Measurements from ENCODE around the gene ZSCAN9.

Gene ZSCAN9

GRCh38 chr6:28224131-28225055 is 682 bp upstream of the ZSCAN9 start:
- no peak for DNase-seq

GRCh38 chr6:28226460-28226859 is 1.4 kb downstream of the ZSCAN9 start:
- no peak for DNase-seq

- no peak for DNase-seq
Measured at GRCh38 chr6:28232785-28233184, 7.7 kb downstream of the ZSCAN9 start.

GRCh38 chr6:28235912-28236452 is 10.9 kb downstream of the ZSCAN9 start:
- no peak for DNase-seq

- DNase-seq = no peak
Measured at GRCh38 chr6:28239636-28240035, 14.6 kb downstream of the ZSCAN9 start.

- DNase-seq = no peak
Measured at GRCh38 chr6:28240471-28240870, 15.4 kb downstream of the ZSCAN9 start.

- DNase-seq = no peak
Measured at GRCh38 chr6:28243946-28244345, 18.9 kb downstream of the ZSCAN9 start.

GRCh38 chr6:28245206-28245941 is 20.3 kb downstream of the ZSCAN9 start:
- DNase-seq = no peak

- no peak for DNase-seq
Measured at GRCh38 chr6:28248916-28249315, 23.8 kb downstream of the ZSCAN9 start.

- no peak for DNase-seq
Measured at GRCh38 chr6:28250747-28251146, 25.7 kb downstream of the ZSCAN9 start.

- peak; percentile 44 for DNase-seq
Measured at GRCh38 chr6:28251661-28252008, 26.6 kb downstream of the ZSCAN9 start.

- DNase-seq = peak; percentile 98
Measured at GRCh38 chr6:28252009-28252975, 27.2 kb downstream of the ZSCAN9 start, which contains the start of gene ZKSCAN4. Gene ZKSCAN4, minus strand, starts transcription at chr6:28252269. Its CDS starts 289 bp downstream, at chr6:28251980.

GRCh38 chr6:28254121-28254519 is 29.0 kb downstream of the ZSCAN9 start:
- peak; percentile 30 for DNase-seq

- no peak for DNase-seq
Measured at GRCh38 chr6:28257042-28257441, 32.0 kb downstream of the ZSCAN9 start.

- peak; percentile 60 for DNase-seq
Measured at GRCh38 chr6:28258877-28259777, 34.1 kb downstream of the ZSCAN9 start, which contains the start of gene NKAPL. Gene NKAPL, plus strand, starts transcription at chr6:28259297. Its CDS starts 75 bp downstream, at chr6:28259372.

GRCh38 chr6:28263922-28264321 is 38.8 kb downstream of the ZSCAN9 start:
- no peak for DNase-seq

GRCh38 chr6:28264834-28265401 is 39.8 kb downstream of the ZSCAN9 start:
- DNase-seq = peak; percentile 17

- no peak for DNase-seq
Measured at GRCh38 chr6:28266563-28266961, 41.5 kb downstream of the ZSCAN9 start.

GRCh38 chr6:28266962-28267694 is 42.1 kb downstream of the ZSCAN9 start, which contains the start of gene ZSCAN26:
Gene ZSCAN26, plus strand, starts transcription at chr6:28267143. Its CDS starts 4,777 bp downstream, at chr6:28271920.
- peak; percentile 93 for DNase-seq

GRCh38 chr6:28267695-28268059 is 42.6 kb downstream of the ZSCAN9 start:
- no peak for DNase-seq

Data from hematopoietic multipotent progenitor cell treated with erythropoietin and hydrocortisone succinate and interleukin-3 and kit ligand, for 6 days (in vitro differentiated cells).